Neural cell (in vitro differentiated cells): Measurements from ENCODE around the gene FNDC3B. TPM values are rescaled to one million over a fixed set of nuclear protein-coding genes. Genes with fewer than 3 reads are reported as not detected.

Experiments
- H2AFZ ChIP-seq: fragments of 200-600, 300-800 bp; sonication (generic), shearing (Covaris generic); 2 replicates; pipeline ENCODE4 v1.6.0; 2014; ENCODE audit warnings: low read depth, mild to moderate bottlenecking, antibody characterized with exemption, low read length, moderate library complexity
- H3F3A ChIP-seq: fragments of 200-600 bp; shearing (Covaris generic); 2 replicates; pipeline ENCODE4 v1.6.1; 2016; ENCODE audit warnings: mild to moderate bottlenecking, moderate library complexity, mixed read lengths, antibody characterized with exemption, low read length; ENCODE audit not compliant: insufficient read depth, poor library complexity, severe bottlenecking
- H3K27ac ChIP-seq: fragments of 200-600, 300-800 bp; sonication (generic), shearing (Covaris generic); 2 replicates; pipeline ENCODE4 v1.5.1; 2014; ENCODE audit warnings: mild to moderate bottlenecking, low read length, moderate library complexity
- H3K27me3 ChIP-seq: fragments of 300-800, 200-600 bp; sonication (generic), shearing (Covaris generic); 2 replicates; pipeline ENCODE4 v1.6.0; 2014; ENCODE audit warnings: mild to moderate bottlenecking, low read depth, low read length, moderate library complexity; ENCODE audit not compliant: insufficient read depth
- H3K36me3 ChIP-seq: fragments of 300-800, 200-600 bp; sonication (generic), shearing (Covaris generic); 2 replicates; pipeline ENCODE4 v1.5.1; 2014; ENCODE audit warnings: mild to moderate bottlenecking, antibody characterized with exemption, low read length, moderate library complexity; ENCODE audit not compliant: insufficient read depth
- H3K4me2 ChIP-seq: fragments of 300-800, 200-600 bp; sonication (generic), shearing (Covaris generic); 2 replicates; pipeline ENCODE4 v1.6.0; 2014; ENCODE audit warnings: mild to moderate bottlenecking, low read length
- H3K4me3 ChIP-seq: fragments of 300-800, 200-600 bp; sonication (generic), shearing (Covaris generic); 2 replicates; pipeline ENCODE4 v1.5.1; 2014; ENCODE audit warnings: mild to moderate bottlenecking, low read length, moderate library complexity
- H3K79me2 ChIP-seq: fragments of 200-600 bp; shearing (Covaris generic); replicated peaks from 2 replicates; pipeline ENCODE4 v1.6.0; 2014; ENCODE audit warnings: mild to moderate bottlenecking, low read length, moderate library complexity; ENCODE audit not compliant: insufficient read depth
- H3K9ac ChIP-seq: fragments of 300-800, 200-600 bp; sonication (generic), shearing (Covaris generic); 2 replicates; pipeline ENCODE4 v1.6.1; 2016; ENCODE audit warnings: mild to moderate bottlenecking, low read length, mixed read lengths
- H3K9me2 ChIP-seq: fragments of 200-600 bp; shearing (Covaris generic); 2 replicates; pipeline ENCODE4 v1.6.1; 2016; ENCODE audit warnings: mild to moderate bottlenecking, low read length, mixed read lengths; ENCODE audit not compliant: insufficient read depth
- H3K9me3 ChIP-seq: fragments of 200-600, 300-800 bp; sonication (generic), shearing (Covaris generic); 2 replicates; pipeline ENCODE4 v1.6.1; 2016; ENCODE audit warnings: mild to moderate bottlenecking, mixed run types, low read length, moderate library complexity, mixed read lengths
- H4K20me1 ChIP-seq: fragments of 200-600 bp; shearing (Covaris generic); 2 replicates; pipeline ENCODE4 v1.6.1; 2016; ENCODE audit warnings: mild to moderate bottlenecking, mixed run types; ENCODE audit not compliant: insufficient read depth
- CTCF ChIP-seq: fragments of 450-650 bp; IDR thresholded peaks from 2 replicates; pipeline ENCODE4 v1.5.1; 2014; ENCODE audit warnings: antibody characterized with exemption, mild to moderate bottlenecking, moderate library complexity; ENCODE audit not compliant: poor library complexity, severe bottlenecking
- EP300 ChIP-seq: fragments of 450-650 bp; conservative IDR thresholded peaks from 2 replicates; pipeline ENCODE4 v1.6.1; 2014; ENCODE audit warnings: antibody characterized with exemption, mild to moderate bottlenecking, moderate library complexity; ENCODE audit not compliant: poor library complexity, severe bottlenecking
- EZH2 ChIP-seq: fragments of 200-600, 300-800 bp; shearing (Covaris generic), sonication (generic); IDR thresholded peaks from 2 replicates; pipeline ENCODE4 v1.6.1; 2014; ENCODE audit warnings: antibody characterized with exemption, low read length, borderline replicate concordance, mild to moderate bottlenecking; ENCODE audit not compliant: insufficient read depth, poor library complexity, severe bottlenecking
- MXI1 ChIP-seq: fragments of 450-650 bp; conservative IDR thresholded peaks from 2 replicates; pipeline ENCODE4 v1.6.1; 2014; ENCODE audit warnings: antibody characterized with exemption, mild to moderate bottlenecking; ENCODE audit not compliant: poor library complexity, severe bottlenecking
- POLR2AphosphoS5 ChIP-seq: IDR thresholded peaks from 2 replicates; pipeline ENCODE4 v1.6.1; 2012
- RAD21 ChIP-seq: fragments of 450-650 bp; conservative IDR thresholded peaks from 2 replicates; pipeline ENCODE4 v1.6.1; 2014; ENCODE audit warnings: antibody characterized with exemption, mild to moderate bottlenecking, moderate library complexity
- REST ChIP-seq: IDR thresholded peaks from 2 replicates; pipeline ENCODE4 v1.6.1; 2012; ENCODE audit warnings: borderline replicate concordance
- SMC3 ChIP-seq: fragments of 450-650 bp; conservative IDR thresholded peaks from 2 replicates; pipeline ENCODE4 v1.6.1; 2014; ENCODE audit warnings: antibody characterized with exemption, mild to moderate bottlenecking, moderate library complexity; ENCODE audit not compliant: poor library complexity
- TAF1 ChIP-seq: IDR thresholded peaks from 2 replicates; pipeline ENCODE4 v1.6.1; 2012; ENCODE audit warnings: low read depth
- polyA plus RNA-seq: library from polyadenylated mRNA; depleted of rRNA; stranded (reverse); fragments of >200 nt; gene quantifications from 2 replicates; pipeline ENCODE4 v1.2.3, GENCODE V29; 2014

Gene FNDC3B
- polyA plus RNA-seq, 1 donor from 2014 or later, result 4.9 TPM

DNA sequence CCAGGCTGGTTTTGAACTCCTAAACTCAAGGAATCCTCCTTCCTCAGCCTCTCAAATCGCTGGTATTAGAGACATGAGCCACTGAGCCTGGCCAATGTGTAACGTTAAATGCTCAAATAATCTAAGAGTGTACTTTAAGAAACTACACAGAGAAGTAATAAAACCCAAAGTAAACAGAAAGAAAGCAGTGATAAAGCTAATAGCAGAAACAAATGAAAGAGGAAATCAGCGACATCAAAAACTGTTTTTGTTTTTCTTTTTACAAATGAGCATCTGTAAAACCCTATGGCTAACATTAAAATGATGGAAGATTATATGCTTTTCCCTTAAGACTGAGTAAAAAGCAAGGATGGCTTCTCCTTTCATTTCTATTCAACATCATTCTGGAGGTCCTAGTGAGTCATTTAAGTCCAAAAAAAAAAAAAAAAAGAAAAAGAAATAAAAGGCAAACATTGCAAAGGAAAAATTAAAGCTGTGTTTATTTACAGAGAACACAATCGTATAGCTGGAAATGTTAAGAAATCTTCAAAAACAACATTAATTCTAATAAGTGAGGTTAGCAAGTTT is 36.8 kb upstream of the FNDC3B start:
- no peak overlapping the region for H3K4me3 ChIP-seq
- H3K9me2 ChIP-seq, result no peaks in the 10 kb centered on the region
- H2AFZ ChIP-seq, result no peak overlapping the region
- H3K9me3 ChIP-seq, result no peaks in the 10 kb centered on the region
- H3K79me2 ChIP-seq, result no peaks in the 10 kb centered on the region
- H3K9ac ChIP-seq, result no peak overlapping the region
- H3K4me2 ChIP-seq, result no peak overlapping the region
- H3K36me3 ChIP-seq, result no peaks in the 10 kb centered on the region
- H4K20me1 ChIP-seq, result no peaks in the 10 kb centered on the region
- no peaks in the 10 kb centered on the region for H3F3A ChIP-seq
- TF ChIP-seq RAD21 (no peak), POLR2AphosphoS5 (no peak), REST (no peak), EP300 (no peak), MXI1 (no peak), EZH2 (no peak), TAF1 (no peak), CTCF (no peak), SMC3 (no peak)
- H3K27ac ChIP-seq, result no peak overlapping the region
- no peaks in the 10 kb centered on the region for H3K27me3 ChIP-seq

GRCh38 chr3:172003146-172003545 is 36.2 kb upstream of the FNDC3B start:
- Histone ChIP-seq H3K9me2 (no peaks in the 10 kb centered on the region), H3K9ac (no peak overlapping the region), H3K27me3 (no peaks in the 10 kb centered on the region), H2AFZ (no peak overlapping the region), H3F3A (no peaks in the 10 kb centered on the region), H3K9me3 (no peaks in the 10 kb centered on the region), H3K4me2 (no peak overlapping the region), H3K36me3 (no peaks in the 10 kb centered on the region), H4K20me1 (no peaks in the 10 kb centered on the region), H3K27ac (no peak overlapping the region), H3K4me3 (no peak overlapping the region), H3K79me2 (no peaks in the 10 kb centered on the region)
- no peak for TF ChIP-seq POLR2AphosphoS5
- no peak for TF ChIP-seq TAF1
- TF ChIP-seq RAD21, result no peak
- no peak for TF ChIP-seq EP300
- TF ChIP-seq CTCF, result no peak
